ENCODE data around the gene TOX2.

Gene TOX2

DNA sequence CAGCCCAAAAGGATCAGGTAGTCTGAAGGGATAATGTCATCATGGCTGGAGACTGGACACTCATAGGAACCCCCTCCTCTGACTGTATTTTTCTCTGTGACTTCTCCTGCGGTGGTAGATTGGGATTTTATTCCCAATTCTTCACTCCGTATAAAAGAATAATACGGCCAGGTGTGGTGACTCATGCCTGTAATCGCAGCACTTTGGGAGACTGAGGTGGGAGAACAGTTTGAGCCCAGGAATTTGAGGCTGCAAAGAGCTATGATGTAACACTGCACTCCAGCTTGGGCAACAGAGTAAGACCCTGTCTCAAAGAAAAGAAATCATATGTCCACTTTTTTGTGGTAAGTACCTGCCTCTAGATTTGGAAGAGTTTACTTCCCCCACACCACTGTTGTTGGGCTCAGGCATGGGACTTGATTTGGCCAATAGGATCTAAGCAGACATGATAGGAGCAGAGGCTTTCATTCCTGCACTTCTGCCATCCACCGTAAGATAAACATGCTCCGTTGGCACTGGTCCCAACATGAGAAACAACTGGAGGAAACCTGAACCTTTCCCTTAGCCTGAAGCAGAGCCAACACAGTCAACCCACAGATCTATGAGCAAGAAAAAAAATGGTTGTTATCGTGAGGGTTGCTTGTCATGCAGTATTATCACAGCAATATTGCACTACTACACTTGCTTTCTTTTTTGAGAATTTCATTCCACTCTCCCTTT, 190.3 kb downstream of the TOX2 start:
- no peak for DNase-seq (ENCODE audit: low read depth)

DNA sequence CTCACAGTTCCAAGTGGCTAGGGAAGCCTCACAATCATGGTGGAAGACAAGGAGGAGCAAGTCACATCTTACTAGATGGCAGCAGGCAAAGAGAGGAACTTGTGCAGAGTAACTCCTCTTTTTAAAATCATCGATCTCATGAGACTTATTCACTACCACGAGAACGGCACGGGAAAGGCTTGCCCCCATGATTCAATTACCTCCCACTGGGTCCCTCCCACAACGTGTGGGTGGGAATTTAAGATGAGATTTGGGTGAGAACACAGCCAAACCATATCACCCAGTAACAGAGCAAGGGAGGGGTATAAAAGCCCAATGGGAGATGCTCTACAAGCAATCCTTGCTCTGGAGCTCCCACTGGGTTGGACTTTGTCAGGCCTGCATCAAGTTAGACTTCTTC, 192.0 kb downstream of the TOX2 start:
- DNase-seq (ENCODE audit: low read depth), result no peak

DNA sequence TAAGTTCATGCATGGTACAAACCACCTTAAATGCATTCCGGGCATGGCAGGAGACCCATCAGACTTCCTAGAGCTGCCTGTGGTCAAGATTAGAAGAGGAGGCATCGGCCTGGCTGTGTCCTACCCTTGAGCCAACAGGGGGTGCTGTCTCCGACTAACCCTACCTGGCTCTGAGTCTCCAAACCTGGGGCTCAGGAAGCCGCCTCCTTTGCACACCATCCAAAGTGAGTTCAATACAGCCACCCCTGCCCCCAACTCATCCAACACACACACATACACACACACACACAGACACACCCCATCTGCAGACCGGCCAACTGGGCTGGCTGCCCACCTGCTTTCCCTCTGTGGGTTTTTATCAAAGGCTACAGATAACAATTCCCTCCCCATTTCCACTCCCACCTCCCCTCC, 195.3 kb downstream of the TOX2 start:
- DNase-seq (ENCODE audit: low read depth), result no peak

DNA sequence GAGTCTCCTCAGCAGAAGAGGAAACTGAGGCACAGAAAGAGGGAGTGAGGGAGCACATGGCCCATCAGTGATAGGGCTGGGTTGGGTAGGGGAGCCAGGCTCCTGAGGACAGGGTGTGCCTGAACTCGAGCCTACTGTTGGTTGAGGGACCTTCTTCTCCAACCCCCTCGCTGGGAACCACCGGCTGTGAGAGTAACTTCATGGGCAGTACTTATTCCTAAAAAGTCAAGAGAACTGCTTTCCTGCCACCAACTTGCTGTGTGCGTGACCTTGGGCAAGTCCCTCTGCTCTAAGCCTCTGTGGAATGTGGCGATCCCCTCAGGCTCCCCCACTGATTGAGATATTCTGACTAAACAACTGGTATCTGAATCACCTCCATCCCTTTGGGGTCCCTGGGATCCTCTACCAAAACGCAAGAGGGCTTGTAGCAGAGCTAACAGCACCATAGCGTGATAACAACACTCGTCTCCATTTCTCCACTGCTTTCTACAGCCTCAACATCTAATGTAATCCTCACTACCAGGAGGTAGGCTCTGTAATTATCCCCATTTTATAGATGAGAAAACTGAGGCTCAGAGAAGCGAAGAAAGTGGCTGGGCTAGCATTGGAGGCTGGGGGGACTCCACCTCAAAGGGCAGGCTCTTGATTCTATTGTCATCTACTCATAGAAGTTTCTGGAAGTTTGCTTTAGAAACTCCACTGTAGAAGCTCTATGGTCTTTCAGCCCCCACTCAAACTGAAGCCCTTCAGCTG, 196.3 kb downstream of the TOX2 start:
- DNase-seq (ENCODE audit: low read depth), result no peak

DNA sequence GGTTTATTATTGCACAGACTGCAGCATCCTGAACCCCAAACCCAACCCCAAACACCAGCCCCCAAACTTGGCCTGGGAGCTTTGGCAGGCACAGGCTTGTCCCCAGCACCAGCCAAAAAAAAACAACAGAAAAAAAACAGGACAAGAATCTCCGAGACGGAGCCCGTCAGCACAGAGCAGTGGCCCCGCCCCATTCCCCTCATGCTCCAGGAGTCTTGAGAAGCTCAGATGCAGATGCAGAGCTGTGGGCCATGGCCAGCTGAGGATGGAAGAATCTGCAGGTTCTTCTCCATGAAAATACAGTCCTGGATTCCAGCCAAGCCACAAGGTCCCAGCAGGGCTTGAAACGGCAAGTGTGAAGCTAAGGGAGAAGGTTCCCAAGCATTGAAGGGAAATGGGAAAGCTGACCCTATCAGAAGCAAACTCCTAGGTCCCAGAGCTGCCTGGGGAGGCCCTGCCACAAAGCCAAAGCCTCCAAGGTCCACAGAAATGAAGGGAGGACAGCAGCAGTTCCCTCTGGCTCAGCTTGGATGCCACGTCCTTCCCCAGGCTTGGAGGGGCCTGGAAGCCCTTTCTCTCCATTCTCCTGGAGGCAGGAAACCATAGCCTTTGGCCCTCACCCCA, 197.2 kb downstream of the TOX2 start:
- no peak for DNase-seq (ENCODE audit: low read depth)

DNA sequence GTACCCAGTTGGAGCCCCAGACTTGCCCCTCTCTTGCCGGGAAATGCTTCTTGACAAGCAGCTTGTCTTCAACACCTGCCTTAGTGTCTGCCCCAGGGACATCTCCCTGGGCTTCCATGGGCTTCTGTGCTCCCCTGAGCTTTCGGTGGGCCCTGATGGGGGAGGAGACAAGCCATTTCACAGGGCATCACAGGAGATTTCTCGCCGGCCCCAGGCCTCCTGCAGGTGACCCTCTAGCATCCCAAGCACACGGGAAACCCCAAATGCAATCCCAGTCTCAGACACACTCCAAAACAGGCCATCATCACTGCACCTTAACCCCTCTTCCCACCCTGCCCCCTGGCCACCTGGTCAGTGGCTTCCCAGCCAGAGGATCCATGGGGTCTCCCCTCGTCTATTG, 197.8 kb downstream of the TOX2 start:
- DNase-seq (ENCODE audit: low read depth), result no peak

DNA sequence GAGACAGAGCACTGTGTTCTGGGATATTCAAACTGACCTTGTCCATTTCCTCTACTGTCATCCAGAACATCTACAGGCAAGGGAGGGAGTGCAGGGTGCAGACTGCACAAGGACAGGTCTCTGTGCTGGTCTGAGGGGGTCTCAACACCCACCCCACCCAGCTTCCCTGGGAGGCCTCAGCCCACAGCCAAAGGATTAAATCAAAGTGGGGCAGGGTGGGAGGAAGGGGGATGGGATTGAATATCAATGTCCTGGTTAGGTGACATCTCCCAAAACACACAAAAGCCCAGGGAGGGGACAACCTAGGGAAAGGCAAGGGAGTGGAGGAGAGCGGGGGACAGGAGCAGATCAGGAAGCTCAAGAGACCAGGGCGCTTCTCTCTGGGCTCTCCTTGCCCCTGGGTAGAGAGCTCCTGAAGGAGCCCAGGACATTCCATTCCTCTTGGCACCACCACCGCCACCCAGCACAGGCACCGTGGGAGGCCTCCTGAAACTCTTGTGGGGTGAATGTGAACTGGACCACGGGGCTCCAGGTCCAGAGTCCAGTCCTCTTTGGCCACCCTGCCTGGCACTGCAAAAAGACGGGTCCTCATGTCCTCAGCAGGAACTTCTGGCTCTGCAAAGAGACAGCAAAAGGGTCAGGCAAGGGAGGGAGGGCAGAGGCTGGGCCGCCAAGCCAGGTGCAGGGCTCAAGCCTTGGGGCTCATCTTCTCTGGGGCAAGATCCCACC, 198.4 kb downstream of the TOX2 start:
- no peak for DNase-seq (ENCODE audit: low read depth)

DNA sequence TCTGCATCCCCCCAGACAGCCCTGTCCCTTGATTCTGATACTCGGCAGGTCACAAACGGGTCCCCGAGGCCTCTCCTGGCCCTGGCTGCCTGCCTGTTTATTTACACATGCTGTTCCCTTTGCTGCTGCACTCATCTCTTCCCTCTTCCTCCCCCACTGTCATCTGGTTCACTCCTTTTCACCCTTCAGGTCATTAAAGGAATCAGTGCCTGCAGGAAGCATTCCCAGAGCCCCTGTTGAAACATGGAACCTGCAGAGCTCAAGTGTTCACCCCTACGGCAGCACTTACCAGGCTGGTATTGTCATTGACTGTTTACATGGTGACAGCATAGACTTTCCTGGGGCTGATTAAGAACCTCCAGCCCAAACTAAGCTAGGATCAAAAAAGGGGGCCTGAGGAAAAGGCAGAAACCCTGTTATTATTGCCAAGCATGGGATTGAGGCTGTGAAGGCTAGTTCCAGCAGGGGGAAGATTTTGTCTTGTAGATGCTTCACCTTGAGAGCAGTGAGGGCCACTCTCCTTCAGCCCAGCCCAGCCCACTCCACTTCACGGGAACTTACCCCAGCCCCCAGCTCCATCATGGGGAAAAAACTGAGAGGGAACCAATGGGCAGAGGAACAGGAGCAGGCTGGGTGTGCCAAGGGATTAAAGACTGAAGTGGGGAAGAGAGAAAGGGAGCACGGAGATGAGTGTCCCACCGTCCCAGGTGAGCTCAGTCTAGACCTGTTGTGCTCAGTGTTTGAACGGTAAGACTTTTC, 199.1 kb downstream of the TOX2 start:
- no peak for DNase-seq (ENCODE audit: low read depth)

DNA sequence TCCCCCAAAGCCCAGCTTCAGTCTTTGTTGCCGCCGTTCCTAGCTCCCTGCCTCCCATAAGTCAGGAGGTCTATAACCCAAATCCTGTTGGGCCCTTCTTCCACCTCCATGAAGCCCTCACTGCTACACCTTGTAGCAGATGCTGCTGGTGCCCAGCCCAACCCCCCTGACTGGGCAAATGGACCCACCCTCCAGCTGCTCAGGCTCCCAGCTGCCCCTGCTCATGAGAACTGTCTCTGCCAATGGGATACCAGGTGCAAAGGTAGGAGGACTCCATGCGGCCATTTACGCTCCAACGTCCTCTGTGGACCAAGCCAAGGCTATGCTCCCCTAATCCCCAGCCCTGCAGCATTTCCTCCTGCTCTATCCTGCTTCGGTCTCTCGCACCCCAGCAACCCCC, 200.5 kb downstream of the TOX2 start:
- no peak for DNase-seq (ENCODE audit: low read depth)

DNA sequence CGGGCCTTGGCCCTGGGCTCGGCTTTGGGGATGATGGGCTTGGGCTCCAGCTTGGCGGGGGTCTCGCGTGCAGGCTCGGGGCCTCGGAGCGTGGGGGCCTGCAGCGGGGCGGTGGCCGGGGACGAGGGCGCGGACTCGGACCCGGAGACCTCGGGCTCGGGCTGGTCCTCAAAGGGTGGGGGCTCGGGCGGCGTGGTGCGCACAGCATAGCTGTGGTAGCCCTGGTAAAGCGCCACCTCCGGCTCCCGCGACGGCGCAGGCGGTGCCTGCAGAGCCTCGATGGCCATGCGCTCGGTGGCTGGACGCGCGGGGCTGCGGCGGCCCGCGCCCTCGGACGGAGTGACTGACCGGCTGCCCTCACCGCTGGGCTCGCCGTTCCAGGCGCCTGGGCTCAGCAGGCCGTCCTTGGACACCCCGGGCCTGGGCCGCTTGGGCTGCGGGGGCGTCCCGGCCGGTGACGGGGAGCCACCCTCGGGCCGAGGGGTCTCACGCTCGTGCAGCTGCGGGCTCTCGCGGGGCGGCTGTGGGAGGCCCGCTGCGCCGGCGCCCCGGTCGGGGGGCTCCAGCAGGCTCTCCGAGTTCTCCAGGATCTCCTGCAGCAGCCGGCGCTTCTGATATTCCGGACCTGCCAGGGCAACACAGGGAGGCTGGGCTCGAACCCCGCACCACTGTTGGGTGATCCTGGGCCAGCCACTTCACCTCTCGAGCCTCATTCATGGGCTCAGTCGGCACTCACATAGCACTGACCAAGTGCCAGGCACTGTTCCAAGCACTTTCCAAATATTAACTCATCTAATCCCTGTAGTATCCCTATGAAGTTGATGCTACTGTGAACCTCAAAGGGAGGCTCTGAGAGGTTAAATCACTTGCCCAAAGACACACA, 201.4 kb downstream of the TOX2 start:
- DNase-seq (ENCODE audit: low read depth), result no peak

DNA sequence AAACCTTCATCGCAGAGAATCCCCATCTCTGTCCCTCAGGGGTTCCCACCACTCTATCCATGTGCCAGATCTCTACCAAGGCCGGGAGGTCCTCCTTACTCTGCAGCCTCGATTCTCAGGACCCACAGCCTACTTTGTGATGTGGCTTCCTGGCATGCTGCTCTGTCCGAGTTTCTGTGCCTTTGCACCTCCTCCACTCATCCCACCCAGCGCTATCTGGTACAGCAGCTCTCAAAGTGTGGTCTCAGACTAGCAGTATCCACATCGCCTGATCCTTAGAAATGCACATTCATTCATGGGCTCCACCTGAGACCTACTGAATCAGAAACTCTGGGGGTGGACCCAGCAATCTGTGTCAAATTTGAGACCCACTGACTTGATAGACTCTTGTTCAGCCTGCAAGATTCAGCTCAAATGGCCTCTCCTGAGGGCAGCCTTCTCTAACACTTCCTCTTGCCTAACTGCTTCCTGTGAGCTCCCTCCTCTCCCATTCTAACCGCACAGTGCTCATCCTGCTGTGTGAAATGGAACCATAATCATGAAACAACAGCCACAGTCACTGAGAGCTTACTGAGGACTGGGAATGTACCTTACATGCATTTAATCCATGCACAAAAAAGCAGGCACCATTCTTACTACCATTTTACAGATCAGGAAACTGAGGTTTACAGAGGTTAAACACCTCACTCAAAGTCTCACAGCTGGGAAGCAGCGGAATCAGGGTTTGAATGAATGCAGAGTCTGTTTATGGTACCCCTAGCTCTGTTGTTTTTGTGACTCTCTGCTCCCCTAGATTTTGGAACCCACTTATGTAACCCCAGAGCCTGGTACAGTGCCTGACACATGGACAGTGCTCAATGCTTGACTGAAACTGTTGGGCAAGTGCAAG, 202.9 kb downstream of the TOX2 start:
- no peak for DNase-seq (ENCODE audit: low read depth)

DNA sequence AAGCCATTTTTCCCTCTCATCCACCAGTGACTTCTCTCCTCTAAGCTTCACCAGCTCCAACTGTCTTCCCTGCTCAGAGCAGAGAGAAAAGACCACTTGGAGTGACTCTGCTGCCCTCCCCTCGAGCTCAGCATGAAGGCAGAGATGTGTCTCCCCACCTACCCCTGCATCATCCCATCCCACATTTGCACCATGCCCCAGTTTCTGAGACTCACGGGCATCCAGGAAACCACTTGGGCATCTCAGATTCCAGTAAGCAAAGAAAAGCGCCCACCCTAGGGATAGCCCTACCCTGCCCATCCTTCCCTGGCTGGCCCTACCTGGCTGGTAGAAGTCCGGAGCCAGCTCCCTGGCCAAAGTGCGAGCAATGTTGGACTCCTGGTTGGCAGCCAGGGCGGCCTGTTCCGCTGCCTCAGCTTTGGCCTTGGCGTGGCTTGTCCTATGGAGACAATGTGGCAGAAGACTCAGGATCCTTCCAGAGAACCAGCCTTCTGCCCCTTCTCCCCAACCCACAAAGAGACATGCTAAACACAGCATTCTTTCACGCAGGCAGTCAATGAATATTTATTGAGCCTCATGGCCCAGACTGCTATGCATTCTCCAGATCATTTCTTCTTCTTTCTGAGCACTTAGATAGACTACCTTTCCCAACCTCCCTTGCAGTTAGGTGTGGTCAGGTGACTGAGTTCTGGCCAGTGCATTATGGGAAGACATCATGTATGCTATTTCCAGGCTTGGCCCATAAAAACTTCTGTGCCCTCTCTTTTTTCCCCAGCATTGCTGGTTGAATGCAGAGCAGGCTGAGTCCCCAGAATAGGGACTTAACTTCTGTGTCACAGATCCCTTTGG, 203.8 kb downstream of the TOX2 start:
- no peak for DNase-seq (ENCODE audit: low read depth)

All from activated T-cell treated with anti-CD3 and anti-CD28 coated beads for 48 hours (primary cell).